Measurements from ENCODE around the gene LITAF. TPM values are rescaled to one million over a fixed set of nuclear protein-coding genes. Genes with fewer than 3 reads are reported as not detected.
A peak's percentile ranks its signal among the peaks of the same experiment; 100 is the strongest.

The LITAF gene
- polyA plus RNA-seq, 1 of the 3 experiments (the other 2 are of a cell fraction), result 45.7 TPM

- no peaks in the 10 kb centered on the region for H3K9me3 ChIP-seq
- no peaks in the 10 kb centered on the region for H4K20me1 ChIP-seq (ENCODE audit: insufficient read depth)
- no peak overlapping the region for H3K4me3 ChIP-seq (ENCODE audit: low read depth in 2 of 2, low read length in 1 of 2)
- peak overlapping the region; percentile 81 for H3K4me2 ChIP-seq
- H3K79me2 ChIP-seq (ENCODE audit: insufficient read depth), result no peaks in the 10 kb centered on the region
- peak overlapping the region; percentile 77 for H2AFZ ChIP-seq (ENCODE audit: low read depth)
- H3K36me3 ChIP-seq (replicated peaks in 1 of 2; ENCODE audit: control insufficient read depth in 1 of 2, insufficient read depth in 2 of 2, low read length in 1 of 2), result no peaks in the 10 kb centered on the region
- ChIA-PET POLR2A (interaction anchor here (1.2 to 1.7 kb wide), 4 partner anchors 83 to 95 kb away, joined by 3 to 14 read pairs (median 5); no protein-coding TSS in a partner anchor), CTCF (interaction anchor here (0.8 to 2.1 kb wide), 7 partner anchors 10 to 300 kb away, joined by 3 to 10 read pairs (median 4); partner anchors contain the start of gene ZC3H7A)
- no peak for DNase-seq
- WGBS (ENCODE audit: low lambda C conversion rate), result 30% methylated on average over 5 of the region's 5 CpGs
- peaks cover 39% of the 10 kb centered on the region for H3F3A ChIP-seq (replicated peaks; ENCODE audit: insufficient read depth)
- H3K9me2 ChIP-seq, result no peaks in the 10 kb centered on the region
- no peaks in the 10 kb centered on the region for H3K27me3 ChIP-seq (ENCODE audit: insufficient read depth)
- peaks cover 32 to 45% of the 10 kb centered on the region in 2 experiments for H3K4me1 ChIP-seq (ENCODE audit: control insufficient read depth in 1 of 2, insufficient read depth in 2 of 2, low read depth in 1 of 2, low read length in 1 of 2)
- TF ChIP-seq IRF3 (IDR thresholded peaks at IDR 0.05; ENCODE audit: low read depth, low read length) (no peak), POLR2AphosphoS5 (IDR thresholded peaks at IDR 0.05; ENCODE audit: low read depth, low read length) (no peak), FOXM1 (IDR thresholded peaks at IDR 0.05; ENCODE audit: low read depth) (no peak), RAD21 (IDR thresholded peaks at IDR 0.05; ENCODE audit: low read length) (no peak), NFIC (IDR thresholded peaks at IDR 0.05; ENCODE audit: borderline replicate concordance) (no peak), CHD2 (IDR thresholded peaks at IDR 0.05; ENCODE audit: low read length, partially characterized antibody) (no peak), FOSL2 (IDR thresholded peaks at IDR 0.05; ENCODE audit: borderline replicate concordance, low read depth) (no peak; the same call in 1 of the 2 replicates), REST (IDR thresholded peaks at IDR 0.05; ENCODE audit: low read depth, low read length) (no peak), TAF1 (IDR thresholded peaks at IDR 0.05; ENCODE audit: borderline replicate concordance, low read depth, low read length) (no peak)
- peak overlapping the region; percentile 92 to 94 for H3K27ac ChIP-seq (ENCODE audit: low read depth in 2 of 2, low read length in 1 of 2)
- H3K9ac ChIP-seq, result peak overlapping the region; percentile 51; the same call in 1 of the 2 replicates
Observed at GRCh38 chr16:11497851-11498289, 88.8 kb downstream of the LITAF start.

Other genes starting within 250 kb of the LITAF start
- gene RMI2, start 241.5 kb downstream of the LITAF start, polyA plus RNA-seq (2012; rRNA removed), result 5.6 and 8.5 TPM in 2 replicates
- gene SNN, start 81.5 kb upstream of the LITAF start, polyA plus RNA-seq (2012; rRNA removed), result 15.4 and 15.8 TPM in 2 replicates
- gene TXNDC11, start 155.9 kb upstream of the LITAF start, polyA plus RNA-seq (2012; rRNA removed), result 37.0 and 39.6 TPM in 2 replicates
- gene ZC3H7A, start 210.3 kb upstream of the LITAF start, polyA plus RNA-seq (2012; rRNA removed), result 31.9 and 38.7 TPM in 2 replicates

All from SK-N-SH (cell line).